ENCODE measurements around the gene HIVEP3. TPM values are rescaled to one million over a fixed set of nuclear protein-coding genes. Genes with fewer than 3 reads are reported as not detected.

The HIVEP3 gene
- total RNA-seq, 2 experiments from 2014 or later = 19.4 to 21.3 TPM

Other genes starting within 250 kb of the HIVEP3 start
- not detected for gene GUCA2B, start 234.5 kb upstream of the HIVEP3 start, total RNA-seq
- not detected for gene GUCA2A, start 245.8 kb upstream of the HIVEP3 start, total RNA-seq